ENCODE data around the gene CDH11.

DNA sequence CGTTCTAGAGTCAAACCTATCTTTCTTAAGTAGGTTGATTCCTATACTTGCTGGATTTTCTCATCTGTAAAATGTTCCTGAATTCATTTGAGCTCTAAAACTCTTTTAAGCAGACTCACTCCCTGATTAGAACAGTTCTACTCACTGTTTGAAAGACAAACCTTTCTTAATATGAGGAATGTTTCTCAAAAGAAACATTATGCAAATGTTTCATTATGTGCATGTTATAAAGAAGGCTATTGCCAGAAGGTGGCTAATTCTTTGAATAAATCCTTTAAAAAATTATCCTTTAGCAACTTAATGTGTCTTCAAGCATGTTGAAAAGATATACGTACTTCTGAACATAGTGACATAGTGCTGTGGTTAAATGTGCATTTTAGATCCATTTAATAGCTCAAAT is 124.1 kb downstream of the CDH11 start:
- TF ChIP-seq POLR2AphosphoS5 (IDR thresholded peaks at IDR 0.05; ENCODE audit: low read depth, low read length) (no peak), POLR2A (IDR thresholded peaks at IDR 0.05; ENCODE audit: low read depth, low read length) (no peak), TAF1 (IDR thresholded peaks at IDR 0.05; ENCODE audit: low read depth, low read length) (no peak), SPI1 (IDR thresholded peaks at IDR 0.05; ENCODE audit: low read depth, low read length) (no peak), POU2F2 (IDR thresholded peaks at IDR 0.05; ENCODE audit: low read depth, low read length) (no peak)
